GM10266 (cell line): ENCODE results near the gene LMNB1.

Source experiments
- DNase-seq: peaks from one replicate; pipeline ENCODE4 v3.0.0; 2012; ENCODE audit errors: extremely low spot score
- CTCF ChIP-seq: IDR thresholded peaks from 2 replicates; pipeline ENCODE4 v1.5.1; 2012; ENCODE audit warnings: mild to moderate bottlenecking, low read depth; ENCODE audit not compliant: control insufficient read depth, insufficient read depth; ENCODE audit errors: missing control alignments

LMNB1 gene

DNA sequence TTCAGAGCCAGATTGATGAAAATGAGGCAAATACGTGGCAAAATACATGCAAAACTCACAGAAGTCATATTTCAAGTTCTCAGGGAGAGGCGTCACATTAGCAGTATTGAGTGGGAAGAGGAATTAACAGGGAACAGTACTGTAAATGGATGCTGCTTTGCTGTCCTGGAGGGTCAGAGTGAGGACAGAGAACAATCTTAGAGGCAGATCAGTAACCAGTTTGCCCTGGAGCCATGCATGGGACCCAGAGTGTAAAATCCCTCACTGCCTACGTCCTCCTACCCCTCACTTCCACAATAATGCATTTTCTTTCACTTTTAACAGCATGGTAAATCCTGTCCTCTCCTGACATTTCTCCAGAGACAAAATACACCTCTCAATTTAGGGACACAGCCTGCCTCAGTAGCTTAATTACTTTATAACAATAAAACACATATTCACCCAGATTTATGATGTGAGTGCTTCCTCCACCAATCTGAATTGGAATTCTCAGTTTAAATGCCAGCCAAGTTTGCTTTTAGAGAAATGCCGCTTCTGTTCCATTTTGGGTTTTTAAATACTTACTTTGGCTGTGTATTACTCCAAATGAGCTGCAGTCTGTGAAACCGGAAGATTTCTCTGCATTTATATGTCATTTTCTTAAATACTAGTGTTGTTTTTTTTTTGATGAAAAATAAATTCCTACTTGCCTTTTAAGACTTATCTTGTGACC is 70.0 kb downstream of the LMNB1 start:
- no peak for TF ChIP-seq CTCF
- DNase-seq, result no peak

- TF ChIP-seq CTCF, result no peak
- no peak for DNase-seq
Observed at GRCh38 chr5:126847456-126847820, 70.5 kb downstream of the LMNB1 start.

DNA sequence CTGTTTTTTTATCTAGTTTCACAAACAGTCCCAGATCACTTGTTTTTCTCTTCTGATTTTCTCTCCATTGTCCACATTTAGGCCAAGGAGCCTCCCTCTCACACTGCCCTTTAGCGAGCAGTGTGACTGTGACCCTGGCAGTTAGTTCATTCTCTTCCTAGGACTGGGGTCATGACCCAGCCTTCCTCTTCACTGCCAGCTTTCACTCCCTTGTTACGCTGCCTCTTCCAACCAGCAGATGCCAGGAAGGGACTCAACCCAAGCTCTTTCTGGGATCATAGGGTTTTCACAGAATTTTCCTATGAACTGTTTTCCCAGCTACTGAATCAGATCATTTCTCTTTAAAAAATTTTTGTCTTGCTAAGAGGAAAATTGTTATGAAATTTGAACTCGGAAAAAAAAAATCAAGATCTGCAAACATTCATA is 70.9 kb downstream of the LMNB1 start:
- no peak for TF ChIP-seq CTCF
- no peak for DNase-seq

GRCh38 chr5:126848253-126848652 is 71.3 kb downstream of the LMNB1 start:
- DNase-seq, result no peak
- TF ChIP-seq CTCF, result no peak

DNA sequence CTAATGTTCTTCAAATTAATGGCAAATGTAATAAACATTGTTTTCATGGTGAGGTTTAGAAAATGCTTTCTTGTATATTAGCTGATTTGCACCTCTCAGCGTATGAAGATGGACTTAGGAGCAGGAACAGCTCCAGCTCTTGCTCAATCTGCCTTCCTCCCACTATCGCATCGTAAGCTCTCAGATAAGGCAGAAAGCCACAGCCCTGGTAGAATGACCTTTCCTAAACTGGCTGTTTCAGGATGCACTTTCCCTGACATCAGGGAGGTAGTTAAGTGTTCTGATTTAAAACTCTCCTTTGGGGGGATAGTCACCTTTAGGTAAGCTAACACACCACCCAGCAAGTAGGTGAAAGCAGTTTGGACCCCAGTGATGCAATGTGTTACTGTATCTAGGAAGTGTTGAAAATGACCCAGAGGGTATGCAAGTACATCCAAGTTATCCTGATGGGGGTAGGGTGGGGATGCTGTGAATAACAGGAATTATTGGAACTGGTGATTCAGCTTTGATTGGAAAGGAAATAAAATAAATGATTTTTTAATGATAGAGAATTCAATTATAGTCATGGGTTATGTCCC is 72.3 kb downstream of the LMNB1 start:
- DNase-seq, result no peak
- TF ChIP-seq CTCF, result no peak

- no peak for DNase-seq
- TF ChIP-seq CTCF, result no peak
Observed at GRCh38 chr5:126851501-126852011, 74.6 kb downstream of the LMNB1 start.

GRCh38 chr5:126852091-126852571 is 75.2 kb downstream of the LMNB1 start:
- no peak for TF ChIP-seq CTCF
- DNase-seq, result peak; percentile 46
